C4-2B (cell line): ENCODE results near the gene VIM.
"Not testable (repeated sequence)": the region's sequence is repeated elsewhere in the genome, so short reads cannot be mapped to it uniquely, and the experiment has no call there.

Experiments used
- H3K27ac ChIP-seq: fragments of 450-650 bp; 2 replicates; pipeline ENCODE4 v1.5.1; 2017
- CTCF ChIP-seq: fragments of 450-650 bp; conservative IDR thresholded peaks from 2 replicates; pipeline ENCODE4 v1.5.1; 2017; ENCODE audit warnings: mild to moderate bottlenecking
- ZFX ChIP-seq: fragments of 450-650 bp; IDR thresholded peaks from 2 replicates; pipeline ENCODE4 v1.6.1; 2017

Gene VIM

GRCh38 chr10:17244700-17245365 is 16.8 kb downstream of the VIM start:
- TF ChIP-seq CTCF, result no peak
- no peak for TF ChIP-seq ZFX
- no peak overlapping the region for H3K27ac ChIP-seq

GRCh38 chr10:17247210-17247609 is 19.2 kb downstream of the VIM start:
- no peak for TF ChIP-seq ZFX
- no peak overlapping the region for H3K27ac ChIP-seq

GRCh38 chr10:17248964-17249363 is 20.9 kb downstream of the VIM start:
- no peak overlapping the region for H3K27ac ChIP-seq
- TF ChIP-seq CTCF (no peak), ZFX (no peak)

GRCh38 chr10:17249820-17250219 is 21.8 kb downstream of the VIM start:
- TF ChIP-seq CTCF, result peak; percentile 25
- TF ChIP-seq ZFX, result no peak
- H3K27ac ChIP-seq, result no peak overlapping the region

- H3K27ac ChIP-seq, result no peak overlapping the region
- TF ChIP-seq CTCF (0 out of 2 replicates have a peak, but pooled peaks have one; percentile 4), ZFX (no peak)
Observed at GRCh38 chr10:17250736-17251135, 22.7 kb downstream of the VIM start.

GRCh38 chr10:17254543-17255050 is 26.6 kb downstream of the VIM start:
- H3K27ac ChIP-seq, result not testable (repeated sequence)

- TF ChIP-seq ZFX, result no peak
- TF ChIP-seq CTCF, result no peak
- H3K27ac ChIP-seq, result no peak overlapping the region
Observed at GRCh38 chr10:17255512-17255911, 27.5 kb downstream of the VIM start.

- TF ChIP-seq ZFX (no peak), CTCF (no peak)
- H3K27ac ChIP-seq, result no peak overlapping the region
Observed at GRCh38 chr10:17256051-17256450, 28.0 kb downstream of the VIM start.
